ENCODE results near the gene GRIA4. TPM values are rescaled to one million over a fixed set of nuclear protein-coding genes. Genes with fewer than 3 reads are reported as not detected.

The GRIA4 gene
- total and polyA plus RNA-seq, 2 of the 13 experiments (the other 11 are each of a cell fraction or from before 2014, with no cell fraction given) = not detected

- TF ChIP-seq PAXIP1 (CRISPR knock-in tag; conservative IDR thresholded peaks at IDR 0.05) (no peak), RXRB (CRISPR knock-in tag; IDR thresholded peaks at IDR 0.05; ENCODE audit: borderline replicate concordance) (0 out of 2 replicates have a peak, but pooled peaks have one; percentile 15), MIXL1 (CRISPR knock-in tag; IDR thresholded peaks at IDR 0.05) (peak; percentile 65; the same call in 1 of the 2 replicates), ZNF451 (CRISPR knock-in tag; IDR thresholded peaks at IDR 0.05) (no peak), EHMT2 (IDR thresholded peaks at IDR 0.05; ENCODE audit: borderline replicate concordance, low read depth, low read length) (peak; percentile 97), MIER2 (CRISPR knock-in tag; IDR thresholded peaks at IDR 0.05) (peak; percentile 97), ERF (CRISPR knock-in tag; IDR thresholded peaks at IDR 0.05) (no peak), ZFAT (CRISPR knock-in tag; conservative IDR thresholded peaks at IDR 0.05) (no peak), ZSCAN12 (CRISPR knock-in tag; IDR thresholded peaks at IDR 0.05) (0 out of 2 replicates have a peak, but pooled peaks have one; percentile 33), ZNF775 (CRISPR knock-in tag; IDR thresholded peaks at IDR 0.05; ENCODE audit: borderline replicate concordance) (no peak)
- TF ChIP-seq, protein P1, sequence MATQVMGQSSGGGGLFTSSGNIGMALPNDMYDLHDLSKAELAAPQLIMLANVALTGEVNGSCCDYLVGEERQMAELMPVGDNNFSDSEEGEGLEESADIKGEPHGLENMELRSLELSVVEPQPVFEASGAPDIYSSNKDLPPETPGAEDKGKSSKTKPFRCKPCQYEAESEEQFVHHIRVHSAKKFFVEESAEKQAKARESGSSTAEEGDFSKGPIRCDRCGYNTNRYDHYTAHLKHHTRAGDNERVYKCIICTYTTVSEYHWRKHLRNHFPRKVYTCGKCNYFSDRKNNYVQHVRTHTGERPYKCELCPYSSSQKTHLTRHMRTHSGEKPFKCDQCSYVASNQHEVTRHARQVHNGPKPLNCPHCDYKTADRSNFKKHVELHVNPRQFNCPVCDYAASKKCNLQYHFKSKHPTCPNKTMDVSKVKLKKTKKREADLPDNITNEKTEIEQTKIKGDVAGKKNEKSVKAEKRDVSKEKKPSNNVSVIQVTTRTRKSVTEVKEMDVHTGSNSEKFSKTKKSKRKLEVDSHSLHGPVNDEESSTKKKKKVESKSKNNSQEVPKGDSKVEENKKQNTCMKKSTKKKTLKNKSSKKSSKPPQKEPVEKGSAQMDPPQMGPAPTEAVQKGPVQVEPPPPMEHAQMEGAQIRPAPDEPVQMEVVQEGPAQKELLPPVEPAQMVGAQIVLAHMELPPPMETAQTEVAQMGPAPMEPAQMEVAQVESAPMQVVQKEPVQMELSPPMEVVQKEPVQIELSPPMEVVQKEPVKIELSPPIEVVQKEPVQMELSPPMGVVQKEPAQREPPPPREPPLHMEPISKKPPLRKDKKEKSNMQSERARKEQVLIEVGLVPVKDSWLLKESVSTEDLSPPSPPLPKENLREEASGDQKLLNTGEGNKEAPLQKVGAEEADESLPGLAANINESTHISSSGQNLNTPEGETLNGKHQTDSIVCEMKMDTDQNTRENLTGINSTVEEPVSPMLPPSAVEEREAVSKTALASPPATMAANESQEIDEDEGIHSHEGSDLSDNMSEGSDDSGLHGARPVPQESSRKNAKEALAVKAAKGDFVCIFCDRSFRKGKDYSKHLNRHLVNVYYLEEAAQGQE (IDR thresholded peaks at IDR 0.05; ENCODE audit: borderline replicate concordance in 1 of 2, low read depth in 1 of 2, low read length in 2 of 2) = peak; percentile 62 to 98
Measured at GRCh38 chr11:105673089-105673488, 63.2 kb downstream of the GRIA4 start (continued).
